Inflammatory macrophage treated with lipopolysaccharide for 4 hours (primary cell): ENCODE results near the gene GDI1.

ENCODE experiments used
- DNase-seq: peaks from one replicate; pipeline ENCODE4 v3.0.0-alpha.2; 2020

GDI1 gene

DNA sequence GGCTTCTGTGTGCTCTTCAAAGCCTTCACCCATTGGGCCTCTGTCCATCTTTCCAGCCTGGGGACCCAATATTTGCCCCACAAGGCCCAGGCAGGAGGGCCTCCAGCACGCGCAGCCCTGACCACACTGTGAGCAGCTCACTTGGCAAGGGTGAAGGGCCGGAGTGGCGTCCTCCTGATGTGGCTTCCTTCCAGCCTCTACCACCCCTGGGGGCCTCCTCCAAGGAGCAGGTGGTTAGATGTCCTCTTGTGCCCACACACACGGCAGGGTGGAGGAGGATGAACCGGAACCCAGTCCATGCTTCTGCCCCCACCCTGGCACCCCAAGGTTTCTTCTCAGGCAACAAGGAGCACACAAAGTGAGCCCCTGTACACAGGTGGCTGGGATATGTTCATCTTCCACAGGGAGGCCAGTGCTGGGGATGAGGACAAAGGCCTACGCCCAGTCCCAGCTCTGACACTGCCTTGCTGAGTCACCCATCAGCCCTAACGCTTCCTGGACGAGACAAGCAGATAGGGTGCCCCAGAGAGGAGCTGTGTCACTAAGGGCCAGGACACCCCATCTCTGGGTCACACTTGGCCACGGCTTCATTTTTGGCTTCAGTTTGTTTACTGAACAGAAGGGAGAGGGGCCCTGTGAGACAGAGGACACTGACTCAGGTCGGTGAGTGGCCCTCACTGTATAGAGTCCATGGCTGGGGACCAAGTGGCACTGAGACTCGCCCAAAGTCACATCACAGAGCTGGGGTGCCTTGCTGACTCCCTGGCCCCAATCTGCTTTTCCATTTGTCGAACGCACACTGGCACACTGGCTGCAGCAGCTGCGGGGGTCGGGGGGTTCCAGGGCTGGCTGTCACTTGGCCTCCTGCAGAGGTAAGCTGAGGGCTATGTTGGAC is 47.5 kb downstream of the GDI1 start:
- peak; percentile 53 for DNase-seq

DNA sequence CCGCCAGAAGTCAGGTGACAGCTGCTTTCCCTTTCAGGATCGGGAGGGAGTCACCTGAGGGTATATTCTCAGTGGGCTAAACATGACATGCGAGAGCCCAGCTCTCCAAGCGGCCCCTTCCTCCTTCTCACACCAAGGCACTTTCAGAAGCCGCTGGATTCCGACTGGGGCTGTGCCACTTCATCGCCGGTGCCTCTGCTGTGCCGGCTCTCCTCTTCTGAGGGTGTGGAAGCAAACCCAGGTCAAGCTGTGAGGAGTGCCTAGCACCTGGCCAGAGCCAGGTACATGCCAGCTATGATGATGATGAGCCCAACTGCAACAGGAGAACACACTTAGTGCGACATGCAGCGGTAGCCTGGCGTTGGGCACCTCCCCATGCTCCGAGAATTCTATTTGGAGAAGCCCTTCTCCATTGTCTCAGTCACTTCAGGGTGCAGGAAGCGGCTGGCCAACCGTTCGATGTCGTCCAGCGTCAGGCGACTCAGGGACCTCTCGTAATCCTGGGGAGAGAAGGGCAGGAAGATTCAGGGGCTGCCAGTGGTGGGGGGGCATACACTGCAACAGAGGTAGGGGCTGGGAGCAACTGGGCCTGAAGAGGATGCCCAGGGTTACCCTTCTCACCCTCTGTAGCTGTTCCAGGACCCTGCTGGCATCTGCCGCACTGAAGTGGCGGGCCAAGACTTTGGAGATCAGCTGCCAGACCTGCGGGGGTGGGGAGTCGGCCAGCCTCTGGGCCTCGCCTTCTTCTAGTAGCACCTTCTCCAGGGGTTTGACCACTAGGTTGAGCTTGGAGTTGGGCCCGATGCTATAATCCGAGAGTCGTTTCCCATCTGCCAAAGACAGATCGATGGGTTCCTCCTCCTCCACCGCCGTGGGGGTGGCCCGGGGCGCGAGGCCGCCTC is 48.4 kb downstream of the GDI1 start:
- DNase-seq = no peak

- DNase-seq = peak; percentile 13
Observed at GRCh38 chrX:154486052-154486395, 49.1 kb downstream of the GDI1 start.

DNA sequence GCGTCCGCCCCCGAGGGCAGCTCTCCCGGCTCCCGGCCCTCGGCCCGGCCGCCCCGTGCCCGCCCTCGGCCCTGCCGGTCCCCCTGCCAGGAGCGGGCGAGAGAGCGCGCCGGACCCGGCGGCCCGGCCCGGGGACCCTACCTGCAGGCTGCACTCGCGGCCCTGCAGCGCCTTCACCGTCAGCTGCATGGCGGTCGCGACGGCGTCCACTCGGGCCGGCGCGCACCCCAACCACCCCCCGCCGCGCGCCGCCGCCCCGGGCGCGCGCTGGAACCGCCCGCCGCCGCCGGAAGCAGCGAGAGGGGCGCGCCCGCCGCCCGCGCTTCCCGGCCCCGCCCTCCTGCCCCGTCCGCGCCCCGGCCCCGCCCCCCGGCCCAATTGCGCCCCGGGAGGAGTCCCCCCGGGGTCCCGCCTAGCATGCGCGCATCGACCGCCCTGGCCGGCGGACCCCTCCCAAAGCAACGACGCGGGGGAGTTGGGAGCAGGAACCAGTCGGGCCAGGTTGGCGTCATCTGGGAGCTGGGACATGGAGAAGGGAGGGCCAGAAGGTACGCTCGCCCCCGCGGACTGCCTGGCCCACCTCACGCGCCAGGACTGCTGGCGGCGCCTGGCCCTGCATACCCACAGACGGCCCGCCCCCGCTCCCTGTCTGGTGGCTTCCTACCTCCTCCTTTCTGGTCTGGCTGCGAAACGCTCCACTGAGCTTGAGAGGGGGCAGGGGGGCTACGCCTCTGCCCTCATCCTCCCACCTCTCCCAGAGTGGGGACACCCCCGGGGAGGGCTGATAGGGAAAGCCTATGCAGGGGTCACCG is 49.6 kb downstream of the GDI1 start, which contains the start of gene UBL4A:
UBL4A (minus strand) TSS at position 220 of the 812 bp plus-strand sequence; CDS start at position 189, 31 bp downstream.
- peak; percentile 25 for DNase-seq

DNA sequence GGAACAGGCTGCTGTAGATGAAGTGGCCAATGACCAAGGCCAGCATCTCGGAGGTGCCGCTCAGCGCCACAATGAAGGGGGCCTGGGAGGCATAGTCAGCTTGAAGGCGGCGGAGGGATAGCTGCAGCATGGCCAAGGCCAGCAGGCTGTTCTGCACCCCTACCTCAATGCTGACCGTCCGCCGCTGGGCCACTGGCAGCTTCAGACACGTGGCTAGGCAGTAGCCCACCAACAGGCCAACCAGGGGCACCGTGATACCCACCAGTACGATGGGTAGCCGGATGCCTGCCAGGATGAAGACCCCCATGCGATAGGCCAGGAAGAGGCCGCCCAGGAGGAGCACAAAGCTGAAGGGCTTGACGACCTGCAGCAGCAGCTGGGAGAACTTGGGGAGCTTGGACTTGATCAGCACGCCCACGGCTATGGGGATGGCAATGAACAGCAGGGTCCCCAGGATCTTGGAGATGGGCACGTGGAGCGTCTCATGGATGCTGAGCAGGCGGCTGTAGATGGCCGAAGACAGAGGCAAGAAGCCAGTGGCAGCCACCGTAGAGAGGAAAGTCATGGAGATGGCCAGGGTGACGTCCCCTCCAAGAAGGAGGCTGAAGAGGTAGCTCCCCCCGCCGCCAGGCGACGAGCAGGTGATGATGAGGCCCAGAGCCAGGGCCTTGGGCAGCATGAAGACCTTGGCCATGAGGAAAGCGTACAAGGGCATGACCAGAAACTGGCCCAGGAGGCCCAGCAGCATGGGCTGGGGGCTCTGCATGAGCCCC is 50.8 kb downstream of the GDI1 start:
- no peak for DNase-seq

- no peak for DNase-seq
Observed at GRCh38 chrX:154488336-154489075, 51.6 kb downstream of the GDI1 start.

DNA sequence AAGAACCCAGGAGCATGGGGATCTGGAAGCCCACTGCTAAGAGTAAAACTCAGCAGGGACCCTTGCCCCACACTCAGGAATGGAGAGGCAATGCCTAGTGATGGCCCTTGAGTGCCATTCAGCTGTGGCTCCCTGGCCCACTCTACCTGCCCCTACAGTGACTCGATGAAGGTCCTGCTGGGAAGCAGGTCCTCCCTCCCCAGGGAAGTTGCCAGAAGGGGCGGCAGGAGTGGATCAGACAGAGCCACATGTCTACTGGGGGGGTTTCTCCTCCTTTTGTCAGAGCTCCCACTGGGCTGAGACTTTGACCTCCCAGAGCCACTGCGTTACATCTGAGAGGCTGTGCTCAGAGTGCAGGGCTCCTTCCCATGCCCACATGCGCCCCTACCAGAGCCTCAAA is 52.2 kb downstream of the GDI1 start:
- DNase-seq = no peak

DNA sequence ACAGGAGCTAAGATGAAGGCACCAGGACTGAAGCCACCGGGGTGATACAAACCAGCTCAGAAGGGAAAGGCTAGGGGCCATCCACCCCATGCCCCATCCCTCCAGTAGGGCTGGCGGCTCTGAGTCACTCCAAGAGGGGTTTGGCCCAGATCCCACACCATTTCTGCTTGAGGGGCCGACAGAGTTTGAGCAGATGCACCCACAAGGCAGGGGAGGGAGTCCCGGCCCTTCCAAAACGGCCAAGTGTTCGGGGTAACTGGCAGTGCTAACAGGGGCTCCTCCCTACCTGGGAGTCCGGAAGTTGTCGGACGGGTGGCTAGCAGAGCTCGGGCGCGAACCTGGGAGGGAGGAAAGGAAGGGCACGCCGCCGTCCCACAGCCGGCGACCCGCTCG is 53.1 kb downstream of the GDI1 start:
- DNase-seq = no peak

DNA sequence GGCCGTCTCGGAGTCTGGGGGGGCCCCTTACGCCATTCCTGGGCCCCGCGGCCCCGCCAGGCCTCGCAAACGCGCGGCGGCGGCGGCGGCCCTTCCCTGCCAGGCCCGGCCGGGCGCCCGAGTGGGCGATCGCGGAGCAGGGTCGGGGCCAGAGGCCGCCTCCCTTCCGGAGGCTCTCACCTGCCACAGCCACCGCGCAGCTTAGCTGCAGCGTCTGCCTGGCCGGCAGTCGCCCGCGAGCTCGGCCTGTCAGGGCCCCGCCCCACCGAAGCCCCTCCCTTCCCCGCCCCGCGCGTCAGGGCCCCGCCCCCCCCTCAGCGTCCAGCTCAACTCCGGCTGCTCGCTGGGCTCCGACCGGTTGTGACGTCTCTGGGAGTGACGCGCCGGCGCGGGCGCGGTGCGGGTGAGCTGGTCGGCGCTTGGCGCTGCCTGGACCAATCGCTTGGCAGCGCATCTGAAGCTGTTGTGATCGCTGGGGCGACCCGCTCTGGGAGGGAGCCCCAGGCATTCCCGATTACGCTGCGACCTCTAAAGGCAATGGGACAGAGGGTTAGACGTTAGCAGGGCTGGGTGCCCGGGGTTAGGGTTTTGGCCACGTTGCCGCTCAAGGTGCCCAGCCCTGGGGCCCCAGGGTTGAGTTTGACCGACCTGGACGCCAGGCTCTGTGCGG is 53.6 kb downstream of the GDI1 start, which contains the start of gene SLC10A3:
SLC10A3 (minus strand) TSS at position 216 of the 670 bp plus-strand sequence. CDS start 1,689 bp downstream, outside the sequence.
- DNase-seq = peak; percentile 92
